ENCODE data around the gene IL19. TPM values are rescaled to one million over a fixed set of nuclear protein-coding genes. Genes with fewer than 3 reads are reported as not detected.

Gene IL19
- total RNA-seq, 4 donors from 2014 or later, result not detected

- no peak for DNase-seq (ENCODE audit: extremely low spot score)
- no peaks in the 10 kb centered on the region for H3K27me3 ChIP-seq
- 80% methylated on average over 5 of the region's 5 CpGs for WGBS
- no peak for TF ChIP-seq POLR2AphosphoS5 (IDR thresholded peaks at IDR 0.05)
- no peak for TF ChIP-seq CTCF (IDR thresholded peaks at IDR 0.05)
- no peak for TF ChIP-seq EP300 (IDR thresholded peaks at IDR 0.05)
- TF ChIP-seq POLR2A (IDR thresholded peaks at IDR 0.05; ENCODE audit: low read depth), result no peak
- no peaks in the 10 kb centered on the region for H3K9me3 ChIP-seq
- H3K4me1 ChIP-seq, result no peaks in the 10 kb centered on the region
- no peak overlapping the region for H3K4me3 ChIP-seq
- H3K27ac ChIP-seq (replicated peaks in 1 of 4), result no peak overlapping the region
- intact Hi-C loops (cut with DNase I), result no loop called here
- H3K36me3 ChIP-seq, result no peaks in the 10 kb centered on the region
These were observed 15.8 kb downstream of the IL19 start for GRCh38 chr1:206786212-206786886.

DNA sequence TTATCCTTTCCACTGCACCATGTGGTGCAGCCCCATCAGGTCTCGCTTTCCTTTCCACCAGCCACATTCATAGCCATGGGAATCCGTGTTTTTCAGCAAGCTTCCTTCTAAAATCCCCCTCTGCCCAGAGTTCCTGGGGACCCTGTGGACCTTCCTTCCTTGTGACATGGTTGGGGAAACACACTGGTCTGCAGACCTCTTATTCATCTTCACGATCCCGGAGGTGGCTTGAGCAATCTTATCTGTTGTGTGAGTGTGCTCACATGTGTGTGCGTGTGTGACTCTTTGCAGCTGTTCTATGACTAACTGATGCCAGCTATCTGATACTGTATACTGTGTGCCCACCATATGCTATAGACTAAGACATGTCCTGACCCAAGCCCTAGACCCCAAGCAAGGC, 17.3 kb downstream of the IL19 start:
- TF ChIP-seq EP300 (IDR thresholded peaks at IDR 0.05) (no peak), CTCF (IDR thresholded peaks at IDR 0.05) (no peak), POLR2AphosphoS5 (IDR thresholded peaks at IDR 0.05) (no peak), POLR2A (IDR thresholded peaks at IDR 0.05; ENCODE audit: low read depth) (no peak)
- Histone ChIP-seq H3K4me3 (no peak overlapping the region), H3K27ac (replicated peaks in 1 of 4) (no peak overlapping the region), H3K9me3 (no peaks in the 10 kb centered on the region), H3K36me3 (no peaks in the 10 kb centered on the region), H3K4me1 (no peaks in the 10 kb centered on the region), H3K27me3 (peaks cover 0 to 4% (median 0%) of the 10 kb centered on the region in 4 donors)
- intact Hi-C loops (cut with DNase I), result no loop called here
- no peak for DNase-seq (ENCODE audit: extremely low spot score)
- WGBS, result 84% methylated on average over 5 of the region's 5 CpGs

DNA sequence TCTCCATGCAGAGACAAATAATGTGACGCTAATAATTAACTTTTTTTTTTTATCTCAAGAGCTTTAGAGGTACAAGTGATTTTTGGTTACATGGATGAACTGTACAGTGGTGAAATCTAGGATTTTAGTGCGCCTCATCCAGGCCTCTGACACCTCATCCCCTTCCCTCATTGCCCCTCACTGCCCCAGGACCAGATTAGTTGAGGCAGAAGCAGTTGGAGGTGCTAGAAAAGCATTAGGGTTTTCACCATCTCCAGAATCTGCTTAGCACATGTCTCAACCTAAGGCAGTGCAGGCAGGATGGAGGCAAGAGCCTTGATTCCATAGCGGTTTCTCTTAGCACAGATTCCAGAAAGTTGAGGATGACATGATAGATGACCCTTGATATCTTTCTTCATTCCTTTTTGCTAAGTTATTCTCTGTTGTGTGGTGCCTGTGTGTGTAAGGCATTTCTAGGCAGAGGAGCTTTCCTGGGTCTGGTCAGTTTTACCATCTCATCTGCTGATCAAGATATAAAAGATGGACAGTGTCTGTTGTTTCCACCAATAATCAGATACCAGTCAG, 18.0 kb downstream of the IL19 start:
- DNase-seq (ENCODE audit: extremely low spot score), result no peak
- H3K36me3 ChIP-seq, result no peaks in the 10 kb centered on the region
- intact Hi-C loops (cut with DNase I), result no loop called here
- no peaks in the 10 kb centered on the region for H3K9me3 ChIP-seq
- TF ChIP-seq POLR2A (IDR thresholded peaks at IDR 0.05; ENCODE audit: low read depth) (no peak), EP300 (IDR thresholded peaks at IDR 0.05) (no peak), POLR2AphosphoS5 (IDR thresholded peaks at IDR 0.05) (no peak), CTCF (IDR thresholded peaks at IDR 0.05) (no peak)
- H3K27ac ChIP-seq (replicated peaks in 1 of 4), result no peak overlapping the region
- no peaks in the 10 kb centered on the region for H3K4me1 ChIP-seq
- H3K4me3 ChIP-seq, result no peak overlapping the region
- WGBS, result 91% methylated on average over 3 of the region's 3 CpGs
- H3K27me3 ChIP-seq, result peaks cover 0 to 4% (median 0%) of the 10 kb centered on the region in 4 donors

DNA sequence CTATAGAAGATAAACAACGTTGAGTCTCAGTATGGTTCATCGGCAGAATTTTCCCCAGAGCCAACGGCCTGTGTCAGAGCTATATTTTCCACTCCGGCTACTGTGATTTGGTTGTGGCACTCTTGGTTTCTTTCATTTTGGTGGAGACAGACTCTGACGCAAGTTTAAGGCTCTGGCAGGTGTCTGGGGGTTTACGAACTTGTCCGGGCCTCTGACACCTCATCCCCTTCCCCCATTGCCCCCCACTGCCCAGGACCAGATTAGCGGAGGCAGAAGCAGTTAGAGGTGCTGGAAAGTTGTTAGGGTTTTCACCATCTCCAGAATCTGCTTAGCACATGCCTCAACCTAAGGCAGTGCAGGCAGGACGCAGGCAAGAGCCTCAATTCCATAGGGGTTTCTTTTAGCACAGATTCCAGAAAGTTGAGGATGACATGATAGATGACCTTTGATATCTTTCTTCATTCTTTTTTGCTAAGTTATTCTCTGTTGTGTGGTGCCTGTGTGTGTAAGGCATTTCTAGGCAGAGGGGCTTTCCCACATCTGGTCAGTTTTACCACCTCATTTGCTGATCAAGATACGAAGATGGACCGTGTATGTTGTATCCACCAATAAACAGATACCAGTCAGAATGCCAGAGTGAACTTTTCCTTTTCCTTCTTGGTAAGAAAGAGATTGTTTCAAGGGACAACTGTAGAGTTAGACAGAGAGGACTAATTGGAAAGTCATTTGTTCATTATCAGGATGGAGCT, 20.1 kb downstream of the IL19 start:
- no peak for TF ChIP-seq POLR2A (IDR thresholded peaks at IDR 0.05; ENCODE audit: low read depth)
- TF ChIP-seq EP300 (IDR thresholded peaks at IDR 0.05), result no peak
- no peak for TF ChIP-seq POLR2AphosphoS5 (IDR thresholded peaks at IDR 0.05)
- no peak for TF ChIP-seq CTCF (IDR thresholded peaks at IDR 0.05)
- 92% methylated on average over 10 of the region's 11 CpGs for WGBS
- Histone ChIP-seq H3K27me3 (peaks cover 0 to 4% (median 0%) of the 10 kb centered on the region in 4 donors), H3K4me3 (no peak overlapping the region), H3K4me1 (no peaks in the 10 kb centered on the region), H3K27ac (replicated peaks in 1 of 4) (no peak overlapping the region), H3K9me3 (no peaks in the 10 kb centered on the region), H3K36me3 (no peaks in the 10 kb centered on the region)
- DNase-seq (ENCODE audit: extremely low spot score), result no peak
- intact Hi-C loops (cut with DNase I), result no loop called here

All from esophagus muscularis mucosa (tissue), 4 donors.